ENCODE measurements around the gene CTSE.

The CTSE gene

DNA sequence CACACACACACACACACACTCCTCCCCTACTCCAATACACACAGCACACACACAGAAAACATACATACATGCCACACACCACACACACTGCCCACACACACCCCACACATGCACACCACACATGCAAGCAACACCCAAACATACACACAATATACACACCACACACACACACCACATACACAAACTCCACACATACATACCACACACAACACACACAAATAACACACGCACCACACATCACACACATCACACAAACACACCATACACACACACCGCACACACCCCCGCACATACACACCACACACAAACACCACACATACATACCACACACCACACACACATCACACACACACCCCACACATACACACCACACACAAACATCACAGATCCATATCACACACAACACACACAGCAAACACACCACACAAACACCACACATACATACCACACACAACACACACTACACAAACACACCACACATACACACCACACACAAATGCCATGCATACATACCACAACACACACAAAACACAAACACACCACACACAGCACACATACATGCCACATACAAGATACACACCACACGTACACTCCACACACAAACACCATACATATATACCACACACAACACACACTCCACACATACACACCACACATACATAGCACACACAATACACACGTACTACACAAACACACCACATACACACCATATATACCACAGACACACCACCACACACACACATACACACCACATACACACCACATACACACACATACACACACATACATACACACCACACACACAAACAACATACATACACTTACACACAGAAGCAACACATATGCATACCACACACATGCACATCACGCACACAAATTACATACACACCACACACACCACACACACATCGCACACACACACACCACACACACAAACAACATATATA lies 19.6 kb downstream of the CTSE start:
- no peak overlapping the region for H3K4me3 ChIP-seq (ENCODE audit: control insufficient read depth, low read depth, low read length)
- no peak for DNase-seq (ENCODE audit: low read depth)
- TF ChIP-seq, protein P1, sequence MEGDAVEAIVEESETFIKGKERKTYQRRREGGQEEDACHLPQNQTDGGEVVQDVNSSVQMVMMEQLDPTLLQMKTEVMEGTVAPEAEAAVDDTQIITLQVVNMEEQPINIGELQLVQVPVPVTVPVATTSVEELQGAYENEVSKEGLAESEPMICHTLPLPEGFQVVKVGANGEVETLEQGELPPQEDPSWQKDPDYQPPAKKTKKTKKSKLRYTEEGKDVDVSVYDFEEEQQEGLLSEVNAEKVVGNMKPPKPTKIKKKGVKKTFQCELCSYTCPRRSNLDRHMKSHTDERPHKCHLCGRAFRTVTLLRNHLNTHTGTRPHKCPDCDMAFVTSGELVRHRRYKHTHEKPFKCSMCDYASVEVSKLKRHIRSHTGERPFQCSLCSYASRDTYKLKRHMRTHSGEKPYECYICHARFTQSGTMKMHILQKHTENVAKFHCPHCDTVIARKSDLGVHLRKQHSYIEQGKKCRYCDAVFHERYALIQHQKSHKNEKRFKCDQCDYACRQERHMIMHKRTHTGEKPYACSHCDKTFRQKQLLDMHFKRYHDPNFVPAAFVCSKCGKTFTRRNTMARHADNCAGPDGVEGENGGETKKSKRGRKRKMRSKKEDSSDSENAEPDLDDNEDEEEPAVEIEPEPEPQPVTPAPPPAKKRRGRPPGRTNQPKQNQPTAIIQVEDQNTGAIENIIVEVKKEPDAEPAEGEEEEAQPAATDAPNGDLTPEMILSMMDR (IDR thresholded peaks at IDR 0.05; ENCODE audit: control insufficient read depth, insufficient read depth, low read depth, low read length, missing control alignments), result no peak

DNA sequence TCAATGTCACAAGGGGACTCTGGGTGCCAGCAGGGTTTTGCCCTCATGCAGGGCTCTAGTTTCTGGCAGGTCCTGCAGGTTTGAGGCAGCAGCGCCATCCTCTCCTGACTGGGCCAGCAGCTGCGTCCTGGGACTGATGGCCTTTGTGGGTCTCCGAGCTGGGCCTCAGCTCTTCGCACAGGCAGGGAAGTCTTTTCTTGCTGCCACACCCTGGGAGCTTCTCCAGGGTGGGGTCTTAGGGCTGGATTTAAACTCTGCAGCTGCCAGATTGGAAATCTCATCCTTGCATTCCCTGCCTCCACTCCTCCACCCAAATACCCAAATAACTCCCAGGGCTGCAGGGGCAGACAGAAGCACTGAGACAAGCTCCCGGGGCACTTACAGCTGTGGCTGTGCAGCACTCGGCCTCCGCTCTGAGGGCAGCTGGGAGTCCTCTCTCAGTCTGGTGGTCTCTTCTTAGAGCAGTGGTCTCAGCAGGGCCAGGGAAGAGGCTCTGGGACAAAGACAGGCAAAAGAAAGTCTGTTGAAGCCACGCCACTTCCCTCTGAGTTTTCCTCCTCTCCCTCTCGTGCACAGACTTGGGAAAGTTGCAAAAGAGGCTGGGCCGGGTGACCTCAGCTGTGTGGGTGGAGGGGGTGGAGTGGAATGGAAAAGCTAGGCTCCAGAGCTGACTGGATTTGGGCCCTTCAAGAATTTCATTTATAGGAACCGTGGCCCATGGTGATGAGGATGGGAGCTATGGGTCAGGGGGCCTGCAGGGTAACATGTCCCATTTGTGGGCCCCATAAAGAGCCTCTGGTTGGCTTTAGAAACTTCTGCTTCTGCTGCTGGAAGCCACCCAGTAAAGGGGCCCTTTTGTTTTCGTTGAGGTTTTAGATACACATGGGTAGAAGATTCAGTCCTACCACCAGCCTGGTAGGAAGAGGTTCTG lies 20.6 kb downstream of the CTSE start, which contains the start of gene RAB7B:
RAB7B (minus strand) TSS at position 525 of the 931 bp plus-strand sequence. CDS start 9,260 bp downstream, outside the sequence.
- TF ChIP-seq, protein P1 (IDR thresholded peaks at IDR 0.05; ENCODE audit: control insufficient read depth, insufficient read depth, low read depth, low read length, missing control alignments), result no peak
- H3K4me3 ChIP-seq (ENCODE audit: control insufficient read depth, low read depth, low read length), result peak within 1 kb of the TSS; percentile 48
- no peak for DNase-seq (ENCODE audit: low read depth)

DNA sequence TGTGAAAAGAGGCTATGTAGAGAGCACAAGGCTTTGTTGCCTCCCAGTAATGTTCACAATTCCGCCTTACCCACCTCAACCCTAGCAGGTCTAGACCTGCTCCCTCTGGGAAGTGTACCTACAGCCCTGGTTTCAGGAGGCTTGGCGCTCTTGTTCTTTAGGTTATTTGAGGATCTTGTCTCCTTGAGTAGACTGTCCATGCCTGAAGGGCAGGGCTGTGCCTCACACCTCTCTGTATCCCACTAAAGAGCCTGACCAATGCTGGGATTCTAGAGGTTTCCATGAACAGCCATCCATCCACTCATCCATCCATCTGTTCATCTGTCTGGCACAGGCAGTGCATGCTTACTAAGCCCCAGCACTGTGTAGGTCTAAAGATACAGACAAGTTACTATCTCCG lies 21.5 kb downstream of the CTSE start:
- TF ChIP-seq, protein P1 (IDR thresholded peaks at IDR 0.05; ENCODE audit: control insufficient read depth, insufficient read depth, low read depth, low read length, missing control alignments), result no peak
- no peak overlapping the region for H3K4me3 ChIP-seq (ENCODE audit: control insufficient read depth, low read depth, low read length)
- no peak for DNase-seq (ENCODE audit: low read depth)

DNA sequence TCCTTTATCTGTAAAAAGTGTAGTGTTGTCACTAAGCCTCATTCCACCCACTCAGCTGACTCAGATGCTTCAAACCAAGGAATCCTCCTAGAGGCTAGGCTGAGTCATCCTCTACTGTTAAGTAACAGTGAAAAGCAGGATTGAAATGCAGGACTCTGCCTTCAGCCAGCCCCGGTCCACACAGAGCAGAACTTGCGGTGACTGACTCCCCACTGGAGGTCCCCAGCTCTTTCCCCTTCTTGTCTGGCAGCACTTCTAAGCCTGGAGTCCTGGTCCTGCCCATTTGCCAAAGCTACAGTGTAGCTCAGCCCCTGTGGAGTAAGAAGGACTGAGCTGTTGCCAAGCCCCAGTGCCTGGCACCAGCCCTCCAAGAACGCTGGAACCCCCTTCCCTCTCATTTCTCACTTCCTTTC lies 22.2 kb downstream of the CTSE start:
- TF ChIP-seq, protein P1 (IDR thresholded peaks at IDR 0.05; ENCODE audit: control insufficient read depth, insufficient read depth, low read depth, low read length, missing control alignments), result peak; percentile 10
- DNase-seq (ENCODE audit: low read depth), result peak; percentile 88
- no peak overlapping the region; the same call in 1 of the 2 replicates for H3K4me3 ChIP-seq (ENCODE audit: control insufficient read depth, low read depth, low read length)

DNA sequence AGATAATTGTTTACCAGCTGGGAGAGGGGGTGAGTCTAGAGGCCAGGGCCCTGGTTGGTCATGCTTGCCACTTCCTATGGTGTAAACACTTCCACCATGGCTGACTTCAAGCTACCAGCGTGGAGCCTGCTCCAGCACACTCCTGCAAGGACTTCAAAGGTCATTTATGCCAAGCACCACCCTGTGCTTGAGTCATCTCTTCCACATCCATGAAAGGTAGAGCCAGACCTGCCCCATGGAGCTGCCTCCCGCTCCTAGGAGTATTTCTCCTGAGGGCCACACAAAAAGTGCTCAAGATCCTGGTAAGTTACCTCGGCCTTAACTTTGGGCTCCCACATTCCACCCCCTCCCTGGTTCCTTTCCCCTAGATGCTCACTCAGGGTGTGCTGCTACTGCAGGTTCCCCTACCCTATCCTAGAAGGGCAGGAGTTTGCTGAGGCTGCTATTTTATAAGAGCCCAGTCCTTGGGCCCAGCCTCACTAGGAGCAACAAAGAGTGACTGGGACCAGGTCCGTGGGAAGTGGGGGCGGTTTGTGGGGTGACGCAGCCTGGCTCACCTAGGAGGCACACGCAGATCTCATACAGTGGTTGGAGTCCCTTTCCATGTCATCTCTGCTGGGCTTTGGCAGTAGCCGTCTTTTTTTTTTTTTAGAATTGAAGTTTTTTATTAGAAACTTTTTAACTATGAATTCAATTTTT lies 22.9 kb downstream of the CTSE start:
- TF ChIP-seq, protein P1 (IDR thresholded peaks at IDR 0.05; ENCODE audit: control insufficient read depth, insufficient read depth, low read depth, low read length, missing control alignments), result no peak
- no peak for DNase-seq (ENCODE audit: low read depth)
- no peak overlapping the region for H3K4me3 ChIP-seq (ENCODE audit: control insufficient read depth, low read depth, low read length)
